HG03064 (cell line): ENCODE results near the gene TMOD4.
A peak's percentile ranks its signal among the peaks of the same experiment; 100 is the strongest.

Experiments
- ATAC-seq: cut with Tn5 transposase; IDR thresholded peaks from one replicate; pipeline ENCODE4 v1.9.1; 2021; ENCODE audit warnings: low read depth; ENCODE audit not compliant: unreplicated experiment

Gene TMOD4

DNA sequence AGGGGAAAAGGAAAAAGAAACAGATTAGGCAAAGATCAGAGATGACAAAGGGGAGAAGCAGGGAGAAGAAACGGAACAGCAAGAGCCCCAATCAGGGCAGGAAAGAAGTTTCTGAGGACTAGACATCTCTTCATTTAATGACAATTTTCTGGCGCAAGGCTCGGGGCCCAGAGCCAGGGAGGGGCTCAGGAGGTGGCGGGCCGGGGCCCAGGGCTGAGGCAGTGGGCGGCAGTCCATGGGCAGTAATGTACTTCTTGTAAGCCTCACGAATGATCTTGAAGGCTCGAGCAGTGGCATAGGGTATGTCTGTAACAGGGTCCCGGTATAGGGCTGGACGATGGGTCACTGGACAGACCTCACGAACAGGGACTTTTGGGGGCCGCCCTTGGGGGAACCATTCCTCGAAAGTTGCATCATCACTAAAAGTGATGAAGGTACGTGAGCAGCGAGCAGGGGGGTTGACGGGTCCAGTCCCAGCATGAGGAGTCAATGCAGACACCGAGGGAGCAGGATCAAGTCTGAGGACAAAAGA, 799 bp upstream of the TMOD4 start:
- no peak for ATAC-seq

GRCh38 chr1:151175041-151175741, 590 bp downstream of the TMOD4 start:
- ATAC-seq = no peak

- no peak for ATAC-seq
Measured at GRCh38 chr1:151171190-151171589, 4.6 kb downstream of the TMOD4 start.

- ATAC-seq = no peak
Measured at GRCh38 chr1:151167116-151167515, 8.7 kb downstream of the TMOD4 start.

DNA sequence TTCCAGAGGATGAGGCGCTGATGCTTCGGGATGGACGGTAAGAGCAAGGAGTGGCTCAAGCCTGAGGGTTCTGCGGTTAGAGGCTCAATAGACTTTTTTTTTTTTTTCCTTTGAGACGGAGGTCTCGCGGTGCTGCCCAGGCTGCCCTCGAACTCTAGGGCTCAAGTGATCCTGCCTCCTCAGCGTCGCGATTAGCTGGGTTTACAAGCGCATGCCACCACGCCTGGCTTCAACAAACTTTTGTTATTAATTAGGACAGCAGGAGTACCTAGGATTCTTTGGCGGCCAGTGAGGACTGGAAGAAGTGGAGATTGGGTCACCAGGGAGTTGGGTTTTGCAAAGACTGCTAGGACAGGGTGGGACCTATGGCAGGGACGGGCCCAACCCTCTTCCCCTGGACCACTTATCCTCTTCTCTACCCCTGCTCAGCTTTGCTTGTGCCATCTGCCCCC, 9.2 kb downstream of the TMOD4 start:
- no peak for ATAC-seq

GRCh38 chr1:151165738-151166504, 9.9 kb downstream of the TMOD4 start, which contains the start of the genes LYSMD1 and SCNM1:
TSS of gene LYSMD1 (minus strand) at chr1:151165902. CDS start at chr1:151165258, 644 bp downstream.
TSS of gene SCNM1 (plus strand) at chr1:151166144. CDS start at chr1:151166153, 9 bp downstream.
- ATAC-seq = peak; percentile 81

GRCh38 chr1:151165281-151165737, 10.5 kb downstream of the TMOD4 start:
- ATAC-seq = no peak

DNA sequence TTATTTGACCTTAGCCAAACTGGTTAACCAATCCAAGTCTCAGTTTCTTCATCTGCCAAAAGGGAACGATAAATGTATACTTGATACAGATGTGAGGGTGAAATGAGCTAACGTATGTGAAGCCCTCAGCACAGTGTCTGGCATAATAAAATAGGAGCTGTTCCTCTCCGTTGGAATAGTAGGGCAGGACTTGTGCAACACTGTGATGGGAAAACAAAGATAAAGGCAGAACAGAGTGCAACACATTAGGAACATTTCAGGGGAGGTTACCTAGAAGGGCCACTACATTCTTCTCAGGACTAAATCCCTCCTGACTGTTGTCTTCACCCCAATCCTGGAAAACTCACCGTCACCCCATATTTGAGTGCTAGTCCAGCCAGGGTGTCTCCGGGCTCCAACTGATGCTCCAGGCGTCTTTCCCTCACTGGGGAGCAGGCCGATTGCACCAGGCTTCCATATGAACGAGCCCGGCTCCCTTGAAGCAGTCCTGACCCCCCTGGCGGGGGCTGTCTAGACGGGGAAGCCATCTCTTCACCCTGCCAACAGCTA, 11.0 kb downstream of the TMOD4 start:
- no peak for ATAC-seq

DNA sequence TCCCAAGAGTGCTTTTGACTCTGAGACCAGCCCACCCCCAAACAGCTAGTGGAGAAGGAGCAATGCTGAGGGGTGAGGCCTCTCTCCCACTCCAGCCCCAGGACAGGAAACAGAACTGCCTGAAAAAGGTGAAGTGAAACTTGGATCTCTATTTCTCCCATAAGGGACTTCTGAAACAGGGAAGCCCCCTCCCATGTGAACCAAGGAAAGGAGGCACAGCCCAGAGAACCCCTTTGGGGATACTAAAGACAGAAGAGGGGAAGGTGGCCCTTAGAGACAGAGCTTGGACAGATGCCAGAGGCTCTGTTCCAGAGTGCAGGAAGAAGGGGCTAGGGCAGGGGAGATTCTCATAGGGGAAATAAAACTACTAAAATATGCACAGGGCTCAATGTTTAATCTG, 16.4 kb downstream of the TMOD4 start:
- ATAC-seq = no peak

- no peak for ATAC-seq
Measured at GRCh38 chr1:151158751-151159251, 17.0 kb downstream of the TMOD4 start.

DNA sequence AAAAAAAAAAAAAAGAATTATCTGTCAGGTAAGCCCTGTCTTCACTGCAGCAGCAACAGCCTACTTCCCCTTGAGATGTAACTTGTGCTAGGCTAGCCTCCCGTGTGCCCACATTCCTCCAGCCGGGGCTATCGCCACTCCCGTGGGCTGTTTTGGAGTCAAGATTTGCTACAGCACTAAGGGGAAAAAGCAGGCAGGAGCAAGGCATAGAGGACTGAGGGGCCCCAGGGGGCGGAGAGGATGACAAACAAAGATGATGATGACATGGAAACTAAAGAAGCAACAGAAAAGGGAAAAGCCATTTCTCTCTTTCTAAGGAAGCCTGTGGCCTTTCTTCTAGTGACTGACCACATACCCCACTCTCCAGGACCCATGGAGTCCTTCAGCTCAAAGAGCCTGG, 17.5 kb downstream of the TMOD4 start:
- no peak for ATAC-seq

DNA sequence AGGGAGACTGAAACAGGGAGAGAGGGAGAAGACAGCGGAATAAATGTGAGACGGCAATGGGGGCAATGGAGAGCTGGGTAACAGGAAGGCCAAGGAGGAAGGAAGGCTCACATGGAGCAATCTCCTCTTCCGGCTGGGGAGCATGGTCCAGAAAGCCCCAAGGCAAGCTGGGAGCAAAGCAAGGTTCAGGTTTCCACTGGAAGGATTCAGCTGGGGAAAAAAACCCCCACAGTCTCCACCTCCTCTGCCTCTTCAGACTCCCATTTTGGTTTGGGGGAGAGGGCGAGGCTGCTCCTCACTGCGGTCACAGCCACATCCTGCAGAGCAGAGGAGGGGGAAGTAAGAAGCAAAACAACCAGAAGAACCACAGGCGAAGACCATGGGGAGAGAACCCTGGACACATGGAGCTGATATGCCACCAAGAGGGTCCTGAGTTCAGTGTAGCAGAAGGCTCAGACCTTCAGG, 18.7 kb downstream of the TMOD4 start:
- no peak for ATAC-seq

GRCh38 chr1:151156515-151156819, 19.3 kb downstream of the TMOD4 start, which contains the start of gene TNFAIP8L2:
TSS of gene TNFAIP8L2 (plus strand) at chr1:151156649. CDS start at chr1:151158698, 2,049 bp downstream.
- ATAC-seq = no peak

DNA sequence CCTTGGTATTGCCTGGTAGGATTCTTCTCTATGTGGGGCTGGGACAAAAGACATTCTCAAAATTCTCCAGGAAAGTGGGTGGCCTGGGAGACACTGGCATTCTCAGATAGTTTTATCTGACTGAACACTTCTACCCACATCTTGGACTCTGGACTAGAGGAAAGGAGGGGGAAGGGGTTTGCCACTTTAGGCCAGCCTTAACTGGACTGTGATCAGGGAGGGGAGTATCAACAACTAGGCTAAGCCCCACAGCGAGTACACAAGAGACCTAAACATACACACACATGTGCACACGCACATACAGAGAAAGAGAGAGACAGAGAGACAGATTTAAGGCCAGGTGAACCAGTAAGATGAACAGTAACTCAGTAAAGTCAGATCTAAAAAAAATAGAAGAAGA, 28.1 kb downstream of the TMOD4 start:
- no peak for ATAC-seq

DNA sequence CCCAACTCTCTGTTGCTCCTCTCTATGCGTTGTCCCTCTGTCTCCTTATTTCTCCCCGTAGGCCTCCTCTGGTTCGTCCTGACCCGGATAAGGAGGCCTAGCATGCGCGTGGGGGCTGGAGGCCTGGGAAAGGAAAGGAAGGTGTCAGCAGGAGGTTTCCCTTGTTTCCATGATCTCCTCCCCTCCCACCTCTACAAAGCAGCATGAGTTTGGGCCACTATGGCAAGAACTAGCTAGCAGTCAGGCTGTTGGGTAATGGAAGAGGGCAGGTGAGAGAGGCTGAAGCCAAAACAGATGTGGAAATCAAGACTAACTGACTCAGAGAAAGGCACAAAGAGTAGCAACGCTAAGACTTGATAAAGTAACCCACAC, 28.7 kb downstream of the TMOD4 start:
- ATAC-seq = no peak

DNA sequence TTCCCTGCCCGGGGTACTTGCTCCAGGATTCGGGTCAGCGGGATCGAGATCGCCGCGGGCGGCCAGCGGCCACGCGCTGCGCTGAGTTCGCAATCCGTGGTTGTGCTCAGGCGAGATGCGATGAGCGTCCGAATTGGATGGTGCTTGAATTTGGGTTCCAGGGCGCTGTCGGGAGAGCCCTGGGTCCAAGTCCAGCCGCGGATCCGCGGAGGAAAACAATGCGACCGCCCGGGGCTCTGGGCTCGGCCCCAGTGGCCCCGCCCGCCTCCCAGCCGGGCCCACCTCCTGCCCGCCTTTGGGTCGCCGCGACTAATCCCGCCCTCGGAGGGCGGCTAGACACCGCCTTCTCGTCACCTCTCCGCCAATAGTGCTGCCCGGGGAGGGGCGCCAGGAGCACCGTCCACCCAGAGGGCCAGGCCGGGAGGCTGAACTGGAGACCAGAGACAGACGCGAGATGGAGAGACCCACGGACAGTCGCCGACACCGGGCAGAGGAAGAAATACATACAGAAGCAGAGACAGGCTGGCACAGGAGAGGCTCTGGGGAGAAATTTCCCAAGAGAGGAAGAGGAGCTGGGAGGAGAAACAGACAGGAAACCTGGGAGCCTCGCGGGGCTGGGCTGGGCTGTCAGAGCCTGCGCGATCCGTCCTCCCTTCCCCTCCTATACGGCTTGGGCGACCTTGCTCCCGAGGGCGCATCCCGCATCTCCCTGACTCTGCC, 29.2 kb downstream of the TMOD4 start, which contains the start of gene SEMA6C:
SEMA6C (minus strand) TSS at position 220 of the 720 bp plus-strand sequence. CDS start 4,010 bp downstream, outside the sequence.
- peak; percentile 94 for ATAC-seq

GRCh38 chr1:151146072-151146411, 29.7 kb downstream of the TMOD4 start:
- peak; percentile 18 for ATAC-seq

DNA sequence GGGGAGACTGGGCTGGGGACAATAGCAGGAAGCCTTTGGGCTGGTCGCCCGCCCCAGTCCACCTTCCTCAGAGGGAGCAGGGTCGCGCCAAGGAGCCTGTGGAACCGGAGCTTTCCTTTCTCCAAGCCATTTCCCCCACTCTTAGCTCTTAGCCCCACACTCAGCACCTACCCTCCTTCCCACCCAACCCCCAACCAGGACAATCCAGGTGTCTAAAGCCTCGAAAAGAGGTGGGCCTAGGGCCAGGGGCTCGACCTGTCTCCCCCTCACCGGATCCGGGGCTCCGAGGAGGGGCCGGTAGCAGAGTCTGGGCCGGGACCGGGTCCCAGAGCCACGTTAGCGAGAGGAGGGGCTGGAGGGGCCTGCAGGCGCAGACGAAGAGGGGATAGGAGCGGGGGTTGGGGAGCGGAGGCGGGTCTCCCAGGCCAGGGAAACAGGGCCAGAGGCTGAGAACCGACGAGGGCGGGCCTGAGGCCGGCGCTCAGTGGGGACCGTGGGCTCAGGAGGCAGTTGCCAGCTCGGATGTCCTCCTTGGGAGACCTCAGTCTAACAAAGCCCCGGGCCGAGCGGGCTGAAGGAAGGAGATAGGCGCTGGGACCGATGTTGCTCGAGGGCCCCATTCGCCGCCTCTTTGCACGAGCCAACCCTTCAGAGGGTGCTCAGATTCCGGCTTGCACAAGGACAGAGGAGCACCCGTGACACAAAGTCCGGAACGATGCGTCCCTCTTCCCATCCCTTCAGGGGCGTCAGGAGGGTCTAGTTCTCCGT, 30.3 kb downstream of the TMOD4 start:
- ATAC-seq = no peak

- no peak for ATAC-seq
Measured at GRCh38 chr1:151144474-151145303, 31.1 kb downstream of the TMOD4 start.
